NCI-H345 treated with DMSO at 0.1 percent for 48 hours (cell line): Measurements from ENCODE around the gene ASTN2.
"Not testable (repeated sequence)": the region's sequence is repeated elsewhere in the genome, so short reads cannot be mapped to it uniquely, and the experiment has no call there.

Experiments
- DNase-seq: peaks from one replicate; lab custom pipeline; 2025; ENCODE audit not compliant: unreplicated experiment; lab: John Stamatoyannopoulos, UW

Gene ASTN2

DNA sequence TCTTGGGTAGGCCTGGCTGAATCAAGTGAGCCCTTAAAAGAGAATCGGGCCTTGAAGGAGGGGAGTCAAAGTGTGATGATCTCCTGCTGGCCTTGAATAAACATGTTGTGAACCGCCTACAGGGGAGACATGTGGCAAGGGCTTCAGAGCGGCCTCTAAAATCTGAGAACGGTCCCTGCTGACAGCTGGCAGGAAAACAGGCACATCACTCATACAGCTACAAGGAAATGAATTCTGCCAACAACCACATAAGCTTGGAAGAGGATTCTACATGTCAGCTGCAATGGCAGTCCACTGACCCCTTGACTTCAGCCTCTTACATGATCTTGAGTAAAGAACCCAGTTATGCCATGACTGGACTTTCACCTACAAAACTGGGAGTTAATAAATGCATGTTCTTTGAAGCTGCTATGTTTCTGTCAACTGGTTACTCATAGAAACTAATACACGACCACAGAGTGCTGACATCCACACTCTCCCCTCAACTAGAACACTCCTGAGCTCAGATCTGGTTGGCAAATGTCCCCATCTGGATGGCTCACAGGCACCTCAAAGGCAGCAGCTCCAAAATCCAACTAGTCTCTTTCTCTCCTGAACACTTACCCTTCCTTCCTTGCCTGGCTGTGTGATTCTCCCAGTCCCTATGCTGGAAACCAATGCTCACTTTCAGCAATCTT, 333.1 kb downstream of the ASTN2 start:
- DNase-seq, result no peak

DNA sequence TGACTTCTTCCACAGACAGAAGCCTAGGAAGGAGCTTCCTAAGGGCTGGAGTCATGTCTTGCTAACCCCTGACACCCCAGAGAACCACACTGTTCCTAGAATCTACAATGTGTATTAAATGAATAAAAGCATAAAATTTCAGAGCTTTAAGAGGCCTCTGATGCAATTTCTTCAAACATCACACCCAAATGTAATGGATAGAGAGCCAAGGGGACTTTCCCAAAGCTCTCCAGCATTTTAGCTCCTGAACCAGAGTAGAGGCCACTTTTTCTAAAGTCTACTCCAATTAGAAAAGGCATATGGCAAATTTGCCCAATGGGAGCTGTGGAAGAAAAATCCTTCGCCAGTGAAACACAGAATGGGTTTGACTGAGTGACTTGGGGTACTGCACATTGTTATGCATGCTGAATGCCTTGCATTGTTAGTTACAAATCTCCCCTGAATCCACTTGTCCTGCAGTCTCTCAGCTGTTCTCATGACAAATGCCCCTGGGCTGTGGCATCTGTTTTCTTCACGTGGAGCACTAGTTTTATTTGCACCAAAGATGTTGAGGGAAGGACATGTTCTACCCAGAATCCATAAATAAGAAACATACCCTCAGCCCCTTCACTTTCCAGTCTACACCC, 334.0 kb downstream of the ASTN2 start:
- DNase-seq, result no peak

DNA sequence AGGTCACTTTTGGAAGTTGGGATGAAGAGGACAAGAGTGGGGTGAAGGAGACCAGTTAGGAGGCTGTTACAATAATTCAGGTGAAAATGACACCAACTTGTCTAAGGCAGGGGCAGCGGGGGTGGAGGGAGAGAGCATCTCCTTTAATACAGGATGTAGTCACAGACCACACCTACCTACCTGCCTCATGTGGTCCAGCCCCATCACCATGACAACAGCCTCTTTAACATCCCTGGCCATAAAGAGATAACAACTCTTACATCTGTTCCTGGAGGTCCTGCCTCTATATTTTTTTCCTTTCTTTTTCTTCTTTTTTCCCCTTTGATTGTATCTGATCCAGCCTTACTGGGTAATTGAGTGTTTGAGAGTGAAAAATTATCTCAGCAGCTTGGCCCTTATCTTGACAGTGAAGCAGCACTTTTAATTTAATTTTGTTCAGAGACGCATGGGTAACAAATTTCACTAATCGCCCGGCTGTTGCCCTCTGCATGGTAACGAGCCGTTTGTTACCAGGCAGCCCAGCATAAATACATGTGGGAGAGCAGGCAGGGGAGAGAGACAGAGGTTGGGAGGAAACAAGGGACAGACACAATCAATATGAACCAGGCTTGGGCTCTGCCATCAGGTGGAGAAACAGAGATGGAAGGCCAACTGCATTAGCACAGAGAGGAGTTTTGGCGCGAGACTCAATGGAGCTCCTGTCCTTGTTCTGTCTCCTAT, 338.1 kb downstream of the ASTN2 start:
- DNase-seq, result no peak

DNA sequence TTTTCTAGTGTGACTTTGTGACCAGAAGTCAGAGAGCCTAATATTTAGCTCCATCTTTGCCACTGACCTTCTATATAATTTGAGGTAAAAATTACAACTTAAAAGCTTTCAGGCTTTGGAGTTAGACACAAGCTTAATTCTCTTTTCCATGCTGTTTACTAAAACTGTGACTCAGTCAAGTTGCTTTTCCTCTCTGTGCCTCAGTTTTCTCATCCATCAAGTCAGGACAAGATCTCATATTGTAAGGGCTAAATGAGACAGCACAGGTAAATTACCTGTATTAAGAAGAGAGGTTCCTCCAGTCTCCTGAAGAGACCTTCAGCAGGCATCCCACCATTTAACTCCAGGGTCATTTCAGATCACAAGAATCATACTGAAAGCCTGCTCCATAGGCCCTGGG, 339.2 kb downstream of the ASTN2 start:
- no peak for DNase-seq

DNA sequence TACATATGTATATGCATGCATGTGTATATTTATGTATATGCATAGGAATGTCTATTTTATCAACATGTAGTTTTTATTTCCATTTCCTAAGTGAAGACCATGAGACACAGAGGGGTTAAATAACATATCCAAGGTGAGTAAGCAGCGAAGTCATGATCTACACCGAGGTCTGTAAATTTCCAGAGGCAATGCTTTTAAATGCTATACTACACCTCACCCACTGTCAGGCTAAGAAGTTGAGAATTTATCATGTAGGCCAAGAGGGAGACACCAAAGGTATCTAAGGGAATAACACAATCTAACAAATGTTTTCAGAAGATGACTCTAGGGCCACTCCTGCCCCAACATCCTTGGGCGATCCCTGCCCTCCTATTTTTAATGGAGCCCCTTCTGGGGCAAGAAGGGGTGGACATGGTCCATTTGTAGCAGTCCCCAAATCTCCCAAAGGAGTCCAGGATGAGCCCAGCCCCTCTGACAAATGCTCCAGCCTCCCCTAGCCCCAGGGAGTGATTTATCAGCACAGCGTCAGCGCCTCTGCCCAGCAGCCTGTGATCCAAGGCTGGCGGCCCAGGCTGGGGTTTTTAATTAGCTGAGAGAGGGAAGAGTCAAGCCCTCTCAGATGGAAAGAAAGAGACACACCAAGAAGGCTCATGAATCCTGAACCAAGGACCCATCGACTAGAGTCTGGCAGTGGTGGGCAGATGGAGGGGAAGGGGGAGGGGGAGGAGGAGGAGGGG, 339.9 kb downstream of the ASTN2 start:
- no peak for DNase-seq

DNA sequence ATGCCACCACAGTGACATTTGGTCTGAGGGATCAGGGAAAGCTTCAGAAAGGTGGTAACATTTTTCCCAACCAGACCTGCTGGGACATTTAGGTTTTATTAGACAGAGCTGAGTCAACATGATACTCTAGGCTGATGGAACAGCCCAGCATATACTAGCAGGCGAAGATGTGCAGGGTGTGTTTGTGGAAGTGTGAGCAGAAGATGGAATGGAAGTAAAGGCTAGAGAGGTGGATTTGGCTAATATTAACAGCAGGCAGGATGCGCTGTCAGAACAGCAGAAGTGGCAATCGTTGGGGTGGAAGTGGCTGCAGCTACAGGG, 340.6 kb downstream of the ASTN2 start:
- no peak for DNase-seq

DNA sequence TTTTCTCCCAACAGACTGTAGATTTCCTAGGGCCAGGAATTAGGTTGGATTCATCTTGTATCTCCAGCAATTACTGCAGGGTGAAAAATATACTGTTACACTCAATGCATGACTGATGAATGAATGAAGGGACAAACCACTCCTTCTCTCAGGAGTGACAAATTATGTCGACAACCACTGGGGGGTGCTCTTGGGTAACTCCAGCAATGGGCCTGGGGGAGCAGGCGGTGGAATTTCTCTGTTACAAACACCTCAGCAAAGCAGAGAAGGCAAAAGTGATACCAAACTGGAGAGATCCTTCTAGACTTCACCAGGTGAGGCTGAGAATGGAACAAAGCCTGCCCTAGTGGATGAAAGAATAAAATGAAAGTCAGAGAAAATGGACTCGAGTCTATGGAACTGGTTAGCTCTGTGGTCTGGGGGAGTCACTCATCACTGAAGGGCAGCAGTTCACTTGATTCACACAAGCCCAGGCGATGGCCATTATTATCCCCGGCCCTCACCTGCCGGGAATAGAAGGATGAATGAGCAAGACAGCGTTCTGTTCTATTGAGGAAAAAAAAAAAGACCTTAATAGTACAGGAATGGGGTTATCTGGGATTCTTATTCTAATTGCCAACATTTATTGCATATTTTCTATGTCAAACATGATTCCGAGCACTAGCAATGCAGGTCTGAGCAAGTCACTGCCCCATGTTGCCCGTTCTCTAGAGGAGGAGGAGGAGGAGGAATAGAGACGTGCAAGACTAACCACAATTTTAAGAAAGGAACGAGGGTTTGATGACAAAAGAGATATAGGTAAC, 341.1 kb downstream of the ASTN2 start:
- DNase-seq, result peak; percentile 20

DNA sequence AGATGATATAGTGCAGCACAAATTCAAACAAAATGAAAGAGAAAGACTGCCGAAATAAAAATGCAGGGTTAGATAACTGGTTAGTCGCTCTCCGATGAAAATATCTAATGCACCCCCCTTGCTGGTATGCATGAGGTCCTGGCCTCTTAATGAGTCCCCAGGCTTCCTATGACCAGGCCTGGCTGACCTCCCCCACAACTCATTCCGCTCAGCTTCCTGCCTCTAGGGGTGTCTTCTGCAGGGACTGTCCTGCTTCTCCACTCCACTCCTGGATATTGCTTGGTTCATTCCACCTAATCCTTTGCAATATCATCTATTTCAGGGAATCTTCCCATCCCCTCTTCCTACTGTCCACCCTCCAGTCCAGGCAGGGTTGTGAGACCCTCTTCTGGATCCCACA, 341.8 kb downstream of the ASTN2 start:
- DNase-seq, result no peak

DNA sequence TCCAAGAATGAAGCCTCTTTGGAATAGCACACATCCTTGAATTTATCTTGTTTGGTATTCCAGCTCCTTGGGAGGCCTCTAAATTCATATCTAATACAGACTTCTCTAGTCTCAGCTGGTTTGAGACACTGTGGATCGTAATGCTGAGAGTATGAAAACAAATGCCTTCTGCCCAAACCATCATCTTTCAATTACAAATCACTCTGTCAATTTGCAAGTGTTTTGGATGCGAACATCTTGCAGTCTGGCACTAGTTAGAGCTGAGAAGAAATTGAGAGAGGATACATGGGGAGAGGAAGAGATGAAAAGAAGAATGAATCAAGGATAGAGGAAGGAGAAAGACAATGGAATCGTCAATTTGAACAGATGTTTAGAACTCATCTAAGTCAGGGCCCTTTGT, 342.6 kb downstream of the ASTN2 start:
- DNase-seq, result no peak

DNA sequence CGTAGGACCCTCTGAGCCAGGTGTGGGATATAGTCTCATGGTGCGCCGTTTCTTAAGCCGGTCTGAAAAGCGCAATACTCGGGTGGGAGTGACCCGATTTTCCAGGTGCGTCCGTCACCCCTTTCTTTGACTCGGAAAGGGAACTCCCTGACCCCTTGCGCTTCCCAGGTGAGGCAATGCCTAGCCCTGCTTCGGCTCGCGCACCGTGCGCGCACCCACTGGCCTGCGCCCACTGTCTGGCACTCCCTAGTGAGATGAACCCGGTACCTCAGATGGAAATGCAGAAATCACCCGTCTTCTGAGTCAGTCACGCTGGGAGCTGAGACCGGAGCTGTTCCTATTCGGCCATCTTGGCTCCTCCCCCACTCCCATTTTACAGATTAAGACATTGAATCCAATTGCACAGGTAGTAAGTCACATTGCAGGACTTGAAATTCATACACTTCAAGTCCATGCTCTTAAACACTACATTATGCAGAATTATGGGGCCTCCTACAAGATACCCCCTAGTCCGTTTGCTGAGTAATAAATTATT, 343.1 kb downstream of the ASTN2 start:
- not testable (repeated sequence) for DNase-seq

DNA sequence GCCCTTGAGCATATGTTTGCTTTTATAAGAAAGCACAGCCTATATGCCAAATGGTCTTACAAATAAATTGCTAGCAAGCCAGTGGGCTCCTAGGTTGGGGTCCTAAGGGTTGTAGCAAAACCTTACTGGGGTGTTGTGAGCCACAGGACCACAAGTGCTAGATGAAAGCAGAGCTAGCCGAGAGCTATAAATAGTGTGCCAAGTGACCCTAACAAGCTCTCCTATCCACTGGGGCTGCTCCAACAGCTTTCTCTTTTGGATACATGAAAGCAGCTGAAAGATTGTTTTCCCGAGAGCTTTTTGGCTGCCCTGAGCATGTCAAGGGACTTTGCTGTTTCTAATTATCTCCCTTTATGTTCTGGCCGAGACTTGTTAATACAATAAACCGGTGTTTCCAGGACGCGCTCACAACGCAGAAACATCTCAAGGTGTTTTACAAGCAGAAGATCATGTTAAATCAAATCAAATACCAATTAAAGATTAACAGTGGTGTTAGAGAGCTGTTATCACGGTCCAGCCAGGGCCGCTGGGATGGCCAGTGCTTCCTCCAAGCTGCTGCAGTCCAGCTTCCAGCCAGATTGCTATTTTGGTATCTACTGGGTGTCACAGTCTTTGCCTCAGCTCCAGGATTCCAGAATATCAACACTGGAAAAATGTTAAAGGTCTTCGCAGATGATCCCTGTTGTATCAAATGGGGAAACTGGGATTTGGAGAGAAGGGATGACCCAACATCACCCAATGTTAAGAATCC, 351.0 kb downstream of the ASTN2 start:
- no peak for DNase-seq

DNA sequence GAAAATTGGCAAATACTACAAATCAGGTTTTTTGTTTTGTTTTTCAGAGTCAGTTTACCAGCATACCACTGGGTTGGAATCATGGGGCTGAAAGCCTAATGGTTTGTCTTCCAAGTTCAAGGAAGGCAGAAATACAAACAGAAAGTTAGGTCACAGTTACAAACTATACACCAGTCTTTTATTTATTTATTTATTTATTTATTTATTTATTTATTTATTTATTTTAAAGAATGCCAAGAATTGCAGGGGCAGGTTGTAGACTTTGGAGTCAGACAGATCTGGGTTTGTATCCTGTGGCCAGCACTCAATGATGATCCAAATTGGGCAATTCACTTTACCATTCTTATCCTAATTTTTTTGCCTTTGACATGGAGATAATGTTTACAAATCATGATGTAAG, 353.9 kb downstream of the ASTN2 start:
- DNase-seq, result no peak

DNA sequence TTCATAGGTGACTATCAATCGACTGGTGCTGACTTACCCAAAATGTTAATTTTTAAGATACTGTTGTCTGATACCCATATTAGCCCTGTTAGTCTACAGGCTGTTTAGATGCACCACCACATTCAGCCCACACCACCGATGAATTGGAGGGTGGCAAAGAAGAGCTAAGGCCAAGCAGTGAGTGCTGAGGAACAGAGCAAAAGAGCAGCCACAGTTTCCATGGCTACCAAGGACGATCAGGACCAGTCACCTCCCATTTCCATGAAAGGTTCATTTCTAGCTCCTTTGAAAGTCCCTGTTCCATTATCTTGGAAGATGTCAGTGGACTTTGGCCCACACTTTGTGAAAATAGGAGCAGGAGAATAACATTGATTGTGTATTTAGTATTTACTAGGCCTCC, 364.9 kb downstream of the ASTN2 start:
- DNase-seq, result no peak

DNA sequence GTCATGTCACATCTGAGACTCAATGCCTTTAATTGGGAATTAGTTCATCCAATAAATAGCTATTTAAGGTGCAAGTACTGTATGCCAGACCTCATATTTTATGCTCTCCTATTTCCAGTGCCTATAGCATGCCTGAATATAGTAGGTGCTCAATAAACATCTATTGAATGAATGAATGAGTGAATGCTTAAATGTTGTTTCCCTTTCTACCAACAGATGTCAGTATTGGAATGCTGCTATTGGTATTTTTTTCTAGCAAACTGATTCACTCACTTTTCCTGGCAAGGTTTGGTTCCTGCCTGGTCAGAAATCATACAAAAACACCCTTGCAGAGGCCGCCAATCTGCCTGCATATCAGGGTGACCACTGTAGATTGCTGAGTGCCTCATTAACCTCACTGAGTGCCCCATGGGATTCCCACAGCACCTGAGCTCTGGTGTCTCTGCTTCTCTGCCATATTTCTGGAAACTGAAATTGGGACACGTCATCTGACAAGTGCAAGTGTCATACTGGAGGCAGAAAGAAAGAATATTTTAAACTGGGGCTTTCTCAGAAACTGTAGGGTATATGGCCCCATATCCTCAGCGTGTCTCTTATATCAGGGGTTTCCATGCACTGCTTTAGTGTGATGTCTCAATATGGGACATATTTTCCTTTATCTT, 368.1 kb downstream of the ASTN2 start:
- no peak for DNase-seq

DNA sequence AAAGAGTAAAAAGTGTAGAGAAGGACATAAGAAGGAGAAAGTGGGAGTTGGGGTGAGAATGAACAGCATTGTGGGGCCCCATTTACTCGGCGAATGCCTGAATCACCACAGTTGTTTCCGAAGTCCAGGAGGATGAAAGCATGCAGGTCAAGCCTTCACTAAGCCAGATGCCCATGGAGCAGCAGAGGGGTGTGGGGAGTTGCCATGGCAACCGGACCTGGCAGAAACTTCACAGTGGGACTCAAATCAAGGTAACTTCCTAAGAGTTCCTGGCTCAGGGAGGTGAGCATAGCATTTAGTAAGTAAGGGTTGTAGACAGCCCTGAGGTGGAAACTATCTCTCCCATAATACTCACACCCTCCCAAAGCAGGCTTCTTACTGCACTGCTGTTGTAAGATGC, 370.6 kb downstream of the ASTN2 start:
- DNase-seq, result no peak

DNA sequence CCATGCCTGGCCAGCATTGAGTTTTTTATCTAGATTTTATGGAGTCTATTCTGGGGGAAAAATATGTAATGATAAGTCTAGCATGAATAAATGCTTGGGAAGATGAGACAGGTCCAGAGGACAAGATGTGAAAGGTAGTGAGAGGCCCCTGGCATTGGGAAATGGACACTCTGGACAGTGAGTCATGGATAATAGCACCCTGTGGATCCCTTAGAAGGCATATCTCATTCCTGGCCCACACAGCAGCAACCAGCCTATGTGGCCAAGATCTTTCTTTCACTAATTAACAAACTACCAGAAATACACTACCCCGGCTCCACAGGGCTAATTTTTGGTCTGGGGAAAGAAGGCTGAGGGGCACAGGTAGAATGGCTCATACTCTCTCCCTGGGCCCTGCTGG, 371.7 kb downstream of the ASTN2 start:
- DNase-seq, result no peak

DNA sequence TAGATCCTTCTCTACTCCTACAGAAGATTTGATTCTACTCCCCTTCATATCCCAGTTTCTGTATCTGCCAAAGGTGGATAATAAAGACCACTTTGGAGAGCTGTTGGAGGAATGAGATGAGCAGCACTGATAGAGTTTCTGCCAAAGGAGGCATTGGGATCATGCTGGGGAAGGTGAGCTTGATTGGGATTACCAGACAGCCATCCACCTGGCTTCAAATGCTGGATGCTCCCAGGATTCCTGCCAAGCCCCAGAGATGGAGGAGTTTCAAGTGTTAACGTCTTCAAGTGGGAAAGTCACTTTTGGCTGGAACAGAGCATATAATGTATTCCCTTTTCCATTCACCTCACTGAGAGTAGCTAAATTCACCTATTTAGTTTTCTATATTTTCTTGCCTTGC, 379.3 kb downstream of the ASTN2 start:
- DNase-seq, result no peak

DNA sequence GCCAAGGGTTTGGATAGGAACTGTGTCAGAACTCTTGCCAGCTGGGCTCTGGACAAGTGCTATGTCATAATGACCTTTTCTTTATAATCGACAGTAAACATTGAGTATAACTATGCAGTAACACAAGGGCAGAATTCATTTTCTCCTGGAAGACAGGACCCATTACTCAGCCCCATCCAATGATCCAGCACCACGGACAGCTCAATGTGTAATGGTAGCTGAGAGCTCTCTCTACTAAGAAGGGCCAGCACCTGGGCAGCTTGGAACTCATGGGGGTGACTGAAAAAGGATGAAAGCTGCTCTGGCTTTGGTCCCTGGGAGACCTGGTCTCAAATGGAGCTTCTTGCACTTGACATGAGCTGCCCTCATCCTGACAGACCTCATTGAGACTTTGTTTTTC, 380.0 kb downstream of the ASTN2 start:
- DNase-seq, result no peak

DNA sequence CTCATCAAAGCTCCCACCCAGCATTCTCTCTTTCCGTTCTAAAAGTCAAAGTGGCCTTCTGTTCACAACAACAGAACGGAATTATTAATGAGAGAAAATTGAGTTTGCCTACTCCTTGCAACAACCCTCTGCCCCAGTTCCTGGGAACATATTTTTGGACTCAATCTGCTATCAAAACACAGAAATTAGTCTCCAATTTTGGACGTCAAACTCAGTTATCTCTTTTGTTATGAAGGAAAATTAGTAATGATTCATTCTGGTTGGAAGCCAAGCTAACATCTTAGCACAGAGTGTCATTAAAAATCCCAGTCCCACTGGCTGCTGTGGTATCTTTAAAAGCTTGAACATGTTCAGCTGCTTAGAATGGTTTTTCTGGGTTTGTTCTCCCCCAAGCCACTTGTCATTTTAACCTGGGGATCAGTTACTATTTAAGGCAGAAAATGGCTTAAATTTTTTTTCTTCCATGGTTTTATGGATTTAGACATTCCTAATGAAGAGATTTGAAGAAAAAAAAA, 384.5 kb downstream of the ASTN2 start:
- DNase-seq, result no peak
